Neural cell (in vitro differentiated cells): ENCODE measurements around the gene MIOS. TPM values are rescaled to one million over a fixed set of nuclear protein-coding genes. Genes with fewer than 3 reads are reported as not detected.

Experiments
- H2AFZ ChIP-seq: fragments of 200-600, 300-800 bp; sonication (generic), shearing (Covaris generic); 2 replicates; pipeline ENCODE4 v1.6.0; 2014; ENCODE audit warnings: low read depth, mild to moderate bottlenecking, antibody characterized with exemption, low read length, moderate library complexity
- H3F3A ChIP-seq: fragments of 200-600 bp; shearing (Covaris generic); 2 replicates; pipeline ENCODE4 v1.6.1; 2016; ENCODE audit warnings: mild to moderate bottlenecking, moderate library complexity, mixed read lengths, antibody characterized with exemption, low read length; ENCODE audit not compliant: insufficient read depth, poor library complexity, severe bottlenecking
- H3K27ac ChIP-seq: fragments of 200-600, 300-800 bp; sonication (generic), shearing (Covaris generic); 2 replicates; pipeline ENCODE4 v1.5.1; 2014; ENCODE audit warnings: mild to moderate bottlenecking, low read length, moderate library complexity
- H3K27me3 ChIP-seq: fragments of 300-800, 200-600 bp; sonication (generic), shearing (Covaris generic); 2 replicates; pipeline ENCODE4 v1.6.0; 2014; ENCODE audit warnings: mild to moderate bottlenecking, low read depth, low read length, moderate library complexity; ENCODE audit not compliant: insufficient read depth
- H3K36me3 ChIP-seq: fragments of 300-800, 200-600 bp; sonication (generic), shearing (Covaris generic); 2 replicates; pipeline ENCODE4 v1.5.1; 2014; ENCODE audit warnings: mild to moderate bottlenecking, antibody characterized with exemption, low read length, moderate library complexity; ENCODE audit not compliant: insufficient read depth
- H3K4me2 ChIP-seq: fragments of 300-800, 200-600 bp; sonication (generic), shearing (Covaris generic); 2 replicates; pipeline ENCODE4 v1.6.0; 2014; ENCODE audit warnings: mild to moderate bottlenecking, low read length
- H3K4me3 ChIP-seq: fragments of 300-800, 200-600 bp; sonication (generic), shearing (Covaris generic); 2 replicates; pipeline ENCODE4 v1.5.1; 2014; ENCODE audit warnings: mild to moderate bottlenecking, low read length, moderate library complexity
- H3K79me2 ChIP-seq: fragments of 200-600 bp; shearing (Covaris generic); replicated peaks from 2 replicates; pipeline ENCODE4 v1.6.0; 2014; ENCODE audit warnings: mild to moderate bottlenecking, low read length, moderate library complexity; ENCODE audit not compliant: insufficient read depth
- H3K9ac ChIP-seq: fragments of 300-800, 200-600 bp; sonication (generic), shearing (Covaris generic); 2 replicates; pipeline ENCODE4 v1.6.1; 2016; ENCODE audit warnings: mild to moderate bottlenecking, low read length, mixed read lengths
- H3K9me2 ChIP-seq: fragments of 200-600 bp; shearing (Covaris generic); 2 replicates; pipeline ENCODE4 v1.6.1; 2016; ENCODE audit warnings: mild to moderate bottlenecking, low read length, mixed read lengths; ENCODE audit not compliant: insufficient read depth
- H3K9me3 ChIP-seq: fragments of 200-600, 300-800 bp; sonication (generic), shearing (Covaris generic); 2 replicates; pipeline ENCODE4 v1.6.1; 2016; ENCODE audit warnings: mild to moderate bottlenecking, mixed run types, low read length, moderate library complexity, mixed read lengths
- H4K20me1 ChIP-seq: fragments of 200-600 bp; shearing (Covaris generic); 2 replicates; pipeline ENCODE4 v1.6.1; 2016; ENCODE audit warnings: mild to moderate bottlenecking, mixed run types; ENCODE audit not compliant: insufficient read depth
- EP300 ChIP-seq: fragments of 450-650 bp; conservative IDR thresholded peaks from 2 replicates; pipeline ENCODE4 v1.6.1; 2014; ENCODE audit warnings: antibody characterized with exemption, mild to moderate bottlenecking, moderate library complexity; ENCODE audit not compliant: poor library complexity, severe bottlenecking
- EZH2 ChIP-seq: fragments of 200-600, 300-800 bp; shearing (Covaris generic), sonication (generic); IDR thresholded peaks from 2 replicates; pipeline ENCODE4 v1.6.1; 2014; ENCODE audit warnings: antibody characterized with exemption, low read length, borderline replicate concordance, mild to moderate bottlenecking; ENCODE audit not compliant: insufficient read depth, poor library complexity, severe bottlenecking
- MXI1 ChIP-seq: fragments of 450-650 bp; conservative IDR thresholded peaks from 2 replicates; pipeline ENCODE4 v1.6.1; 2014; ENCODE audit warnings: antibody characterized with exemption, mild to moderate bottlenecking; ENCODE audit not compliant: poor library complexity, severe bottlenecking
- POLR2AphosphoS5 ChIP-seq: IDR thresholded peaks from 2 replicates; pipeline ENCODE4 v1.6.1; 2012
- RAD21 ChIP-seq: fragments of 450-650 bp; conservative IDR thresholded peaks from 2 replicates; pipeline ENCODE4 v1.6.1; 2014; ENCODE audit warnings: antibody characterized with exemption, mild to moderate bottlenecking, moderate library complexity
- SMC3 ChIP-seq: fragments of 450-650 bp; conservative IDR thresholded peaks from 2 replicates; pipeline ENCODE4 v1.6.1; 2014; ENCODE audit warnings: antibody characterized with exemption, mild to moderate bottlenecking, moderate library complexity; ENCODE audit not compliant: poor library complexity
- TAF1 ChIP-seq: IDR thresholded peaks from 2 replicates; pipeline ENCODE4 v1.6.1; 2012; ENCODE audit warnings: low read depth
- polyA plus RNA-seq: library from polyadenylated mRNA; depleted of rRNA; stranded (reverse); fragments of >200 nt; gene quantifications from 2 replicates; pipeline ENCODE4 v1.2.3, GENCODE V29; 2014
- TF ChIP-seq, protein P1 (sequence below): fragments of 450-650 bp; IDR thresholded peaks from 2 replicates; pipeline ENCODE4 v1.5.1; 2014; ENCODE audit warnings: antibody characterized with exemption, mild to moderate bottlenecking, moderate library complexity; ENCODE audit not compliant: poor library complexity, severe bottlenecking
- TF ChIP-seq, protein P2 (sequence below): IDR thresholded peaks from 2 replicates; pipeline ENCODE4 v1.6.1; 2012; ENCODE audit warnings: borderline replicate concordance

MIOS gene
- polyA plus RNA-seq, 1 donor from 2014 or later = 52.2 TPM

DNA sequence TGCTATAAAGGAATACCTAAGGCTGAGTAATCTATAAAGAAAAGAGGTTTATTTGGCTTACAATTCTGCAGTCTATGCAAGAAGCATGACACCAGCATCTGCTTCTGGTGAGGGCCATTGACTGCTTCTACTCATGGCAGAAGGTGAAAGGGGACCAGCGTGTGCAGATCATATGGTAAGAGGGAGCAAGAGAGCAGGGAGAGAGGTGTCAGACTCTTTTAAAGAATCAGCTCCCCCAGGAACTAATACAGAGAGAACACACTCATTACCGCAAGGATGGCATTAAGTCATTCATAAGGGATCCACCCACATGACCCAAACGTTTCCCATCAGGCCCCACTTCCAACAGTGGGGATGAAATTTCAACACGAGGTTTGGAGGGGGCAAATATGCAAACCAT, 27.5 kb upstream of the MIOS start:
- no peaks in the 10 kb centered on the region for H3K79me2 ChIP-seq
- TF ChIP-seq EZH2 (no peak), POLR2AphosphoS5 (no peak), RAD21 (no peak), EP300 (no peak), TAF1 (no peak), MXI1 (no peak), SMC3 (no peak)
- TF ChIP-seq, protein P1, sequence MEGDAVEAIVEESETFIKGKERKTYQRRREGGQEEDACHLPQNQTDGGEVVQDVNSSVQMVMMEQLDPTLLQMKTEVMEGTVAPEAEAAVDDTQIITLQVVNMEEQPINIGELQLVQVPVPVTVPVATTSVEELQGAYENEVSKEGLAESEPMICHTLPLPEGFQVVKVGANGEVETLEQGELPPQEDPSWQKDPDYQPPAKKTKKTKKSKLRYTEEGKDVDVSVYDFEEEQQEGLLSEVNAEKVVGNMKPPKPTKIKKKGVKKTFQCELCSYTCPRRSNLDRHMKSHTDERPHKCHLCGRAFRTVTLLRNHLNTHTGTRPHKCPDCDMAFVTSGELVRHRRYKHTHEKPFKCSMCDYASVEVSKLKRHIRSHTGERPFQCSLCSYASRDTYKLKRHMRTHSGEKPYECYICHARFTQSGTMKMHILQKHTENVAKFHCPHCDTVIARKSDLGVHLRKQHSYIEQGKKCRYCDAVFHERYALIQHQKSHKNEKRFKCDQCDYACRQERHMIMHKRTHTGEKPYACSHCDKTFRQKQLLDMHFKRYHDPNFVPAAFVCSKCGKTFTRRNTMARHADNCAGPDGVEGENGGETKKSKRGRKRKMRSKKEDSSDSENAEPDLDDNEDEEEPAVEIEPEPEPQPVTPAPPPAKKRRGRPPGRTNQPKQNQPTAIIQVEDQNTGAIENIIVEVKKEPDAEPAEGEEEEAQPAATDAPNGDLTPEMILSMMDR = no peak
- TF ChIP-seq, protein P2, sequence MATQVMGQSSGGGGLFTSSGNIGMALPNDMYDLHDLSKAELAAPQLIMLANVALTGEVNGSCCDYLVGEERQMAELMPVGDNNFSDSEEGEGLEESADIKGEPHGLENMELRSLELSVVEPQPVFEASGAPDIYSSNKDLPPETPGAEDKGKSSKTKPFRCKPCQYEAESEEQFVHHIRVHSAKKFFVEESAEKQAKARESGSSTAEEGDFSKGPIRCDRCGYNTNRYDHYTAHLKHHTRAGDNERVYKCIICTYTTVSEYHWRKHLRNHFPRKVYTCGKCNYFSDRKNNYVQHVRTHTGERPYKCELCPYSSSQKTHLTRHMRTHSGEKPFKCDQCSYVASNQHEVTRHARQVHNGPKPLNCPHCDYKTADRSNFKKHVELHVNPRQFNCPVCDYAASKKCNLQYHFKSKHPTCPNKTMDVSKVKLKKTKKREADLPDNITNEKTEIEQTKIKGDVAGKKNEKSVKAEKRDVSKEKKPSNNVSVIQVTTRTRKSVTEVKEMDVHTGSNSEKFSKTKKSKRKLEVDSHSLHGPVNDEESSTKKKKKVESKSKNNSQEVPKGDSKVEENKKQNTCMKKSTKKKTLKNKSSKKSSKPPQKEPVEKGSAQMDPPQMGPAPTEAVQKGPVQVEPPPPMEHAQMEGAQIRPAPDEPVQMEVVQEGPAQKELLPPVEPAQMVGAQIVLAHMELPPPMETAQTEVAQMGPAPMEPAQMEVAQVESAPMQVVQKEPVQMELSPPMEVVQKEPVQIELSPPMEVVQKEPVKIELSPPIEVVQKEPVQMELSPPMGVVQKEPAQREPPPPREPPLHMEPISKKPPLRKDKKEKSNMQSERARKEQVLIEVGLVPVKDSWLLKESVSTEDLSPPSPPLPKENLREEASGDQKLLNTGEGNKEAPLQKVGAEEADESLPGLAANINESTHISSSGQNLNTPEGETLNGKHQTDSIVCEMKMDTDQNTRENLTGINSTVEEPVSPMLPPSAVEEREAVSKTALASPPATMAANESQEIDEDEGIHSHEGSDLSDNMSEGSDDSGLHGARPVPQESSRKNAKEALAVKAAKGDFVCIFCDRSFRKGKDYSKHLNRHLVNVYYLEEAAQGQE = no peak
- H3K27me3 ChIP-seq = no peaks in the 10 kb centered on the region
- no peaks in the 10 kb centered on the region for H3K9me3 ChIP-seq
- H4K20me1 ChIP-seq = no peaks in the 10 kb centered on the region
- no peak overlapping the region for H3K4me3 ChIP-seq
- H3K9ac ChIP-seq = no peak overlapping the region
- no peak overlapping the region for H2AFZ ChIP-seq
- no peaks in the 10 kb centered on the region for H3K36me3 ChIP-seq
- H3F3A ChIP-seq = no peaks in the 10 kb centered on the region
- no peaks in the 10 kb centered on the region for H3K9me2 ChIP-seq
- H3K27ac ChIP-seq = no peak overlapping the region
- H3K4me2 ChIP-seq = no peak overlapping the region

DNA sequence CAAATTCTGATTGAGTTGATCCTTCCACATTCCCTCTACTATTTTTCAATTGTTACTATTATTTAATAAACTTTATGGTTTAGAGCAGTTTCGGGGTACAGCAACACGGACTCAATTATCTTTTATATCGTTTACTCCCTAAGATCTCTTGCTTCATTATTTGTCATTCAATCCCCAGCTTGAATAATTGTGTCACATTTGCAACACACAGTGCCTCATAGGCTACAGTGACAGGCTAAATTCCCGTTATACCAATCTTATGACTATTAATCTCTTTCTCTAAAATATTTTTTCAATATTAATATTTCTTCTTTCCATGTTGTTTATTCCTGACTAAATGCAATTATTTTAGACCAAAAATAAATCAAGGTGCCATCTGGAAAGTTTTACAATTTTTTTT, 27.0 kb upstream of the MIOS start:
- H3K9me2 ChIP-seq = no peaks in the 10 kb centered on the region
- H3K4me2 ChIP-seq = no peak overlapping the region
- H3K4me3 ChIP-seq = no peak overlapping the region
- H3K9me3 ChIP-seq = no peaks in the 10 kb centered on the region
- no peaks in the 10 kb centered on the region for H4K20me1 ChIP-seq
- no peak overlapping the region for H3K27ac ChIP-seq
- TF ChIP-seq, protein P1 = no peak
- TF ChIP-seq POLR2AphosphoS5 = no peak
- no peak for TF ChIP-seq TAF1
- no peak for TF ChIP-seq MXI1
- no peak for TF ChIP-seq RAD21
- no peak for TF ChIP-seq EP300
- TF ChIP-seq EZH2 = no peak
- TF ChIP-seq SMC3 = no peak
- TF ChIP-seq, protein P2 = no peak
- H3K79me2 ChIP-seq = no peaks in the 10 kb centered on the region
- H3F3A ChIP-seq = no peaks in the 10 kb centered on the region
- H3K9ac ChIP-seq = no peak overlapping the region
- H2AFZ ChIP-seq = no peak overlapping the region
- no peaks in the 10 kb centered on the region for H3K36me3 ChIP-seq
- no peaks in the 10 kb centered on the region for H3K27me3 ChIP-seq
